DND-41 (cell line): Measurements from ENCODE around the gene MCF2L2.

Experiments used
- EZH2 ChIP-seq: IDR thresholded peaks from 3 replicates; pipeline ENCODE4 v1.6.1; 2012; ENCODE audit warnings: borderline replicate concordance, low read depth, mild to moderate bottlenecking, moderate library complexity, low read length, inconsistent platforms; ENCODE audit not compliant: severe bottlenecking
- TF ChIP-seq, protein P1 (sequence below): IDR thresholded peaks from 2 replicates; pipeline ENCODE4 v1.5.1; 2012; ENCODE audit warnings: borderline replicate concordance, low read length, moderate library complexity, mild to moderate bottlenecking; ENCODE audit not compliant: poor library complexity, severe bottlenecking; ENCODE audit errors: extremely low read depth

DNA sequence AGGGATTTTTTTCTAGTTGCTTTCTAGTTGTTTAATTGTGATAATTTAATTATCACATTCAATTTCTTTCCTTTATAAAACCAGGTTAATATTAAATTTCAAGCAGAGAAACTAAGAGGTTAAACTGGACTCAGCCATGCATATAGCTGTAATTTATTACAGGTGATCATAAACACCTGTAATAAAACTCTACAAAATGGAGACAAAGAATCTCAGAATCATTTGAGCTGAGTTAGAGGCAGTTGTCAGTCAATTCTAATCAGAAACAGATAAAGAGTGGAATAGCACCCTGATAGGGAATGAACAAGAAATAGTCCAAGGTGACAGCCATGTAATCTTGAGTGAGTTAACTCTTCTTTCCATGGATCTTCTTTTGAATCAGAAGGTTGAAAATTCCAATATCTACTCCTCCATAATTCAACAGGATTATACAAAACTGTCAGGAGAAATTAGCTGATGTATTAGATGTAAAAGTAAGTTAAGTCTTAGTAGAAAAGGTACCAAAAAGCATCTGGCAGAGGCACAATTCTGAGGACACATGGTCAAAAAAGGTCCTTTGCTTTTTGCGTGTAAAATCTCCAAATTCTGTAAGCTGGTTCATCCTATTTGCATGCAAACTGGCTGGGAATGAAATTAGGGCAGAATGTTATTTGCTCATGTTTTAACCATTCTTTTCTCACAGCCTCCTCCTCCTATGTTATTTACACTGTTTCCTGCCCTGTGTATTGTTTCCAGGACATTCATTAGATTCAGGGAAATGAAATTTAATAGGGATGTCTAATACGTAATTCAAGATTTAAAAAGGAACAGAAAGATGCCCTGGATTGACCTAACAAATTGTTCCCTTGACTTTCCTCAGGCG lies 214.8 kb downstream of the MCF2L2 start:
- TF ChIP-seq, protein P1, sequence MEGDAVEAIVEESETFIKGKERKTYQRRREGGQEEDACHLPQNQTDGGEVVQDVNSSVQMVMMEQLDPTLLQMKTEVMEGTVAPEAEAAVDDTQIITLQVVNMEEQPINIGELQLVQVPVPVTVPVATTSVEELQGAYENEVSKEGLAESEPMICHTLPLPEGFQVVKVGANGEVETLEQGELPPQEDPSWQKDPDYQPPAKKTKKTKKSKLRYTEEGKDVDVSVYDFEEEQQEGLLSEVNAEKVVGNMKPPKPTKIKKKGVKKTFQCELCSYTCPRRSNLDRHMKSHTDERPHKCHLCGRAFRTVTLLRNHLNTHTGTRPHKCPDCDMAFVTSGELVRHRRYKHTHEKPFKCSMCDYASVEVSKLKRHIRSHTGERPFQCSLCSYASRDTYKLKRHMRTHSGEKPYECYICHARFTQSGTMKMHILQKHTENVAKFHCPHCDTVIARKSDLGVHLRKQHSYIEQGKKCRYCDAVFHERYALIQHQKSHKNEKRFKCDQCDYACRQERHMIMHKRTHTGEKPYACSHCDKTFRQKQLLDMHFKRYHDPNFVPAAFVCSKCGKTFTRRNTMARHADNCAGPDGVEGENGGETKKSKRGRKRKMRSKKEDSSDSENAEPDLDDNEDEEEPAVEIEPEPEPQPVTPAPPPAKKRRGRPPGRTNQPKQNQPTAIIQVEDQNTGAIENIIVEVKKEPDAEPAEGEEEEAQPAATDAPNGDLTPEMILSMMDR, result no peak
- TF ChIP-seq EZH2, result no peak
